K562 (cell line): ENCODE results near the gene SLC35G6. TPM values are rescaled to one million over a fixed set of nuclear protein-coding genes. Genes with fewer than 3 reads are reported as not detected.

ENCODE experiments used
- CC2D1A ChIP-seq: fragments of 450-650 bp; IDR thresholded peaks from 2 replicates; pipeline ENCODE4 v1.6.1; 2017; ENCODE audit warnings: mild to moderate bottlenecking
- CREB5 ChIP-seq: fragments of 250-450 bp; sonication (Bioruptor Pico); IDR thresholded peaks from 2 replicates; pipeline ENCODE4 v1.5.0; 2020; ENCODE audit warnings: mild to moderate bottlenecking
- E2F8 ChIP-seq: fragments of 450-650 bp; IDR thresholded peaks from 2 replicates; pipeline ENCODE4 v1.7.1; 2018; ENCODE audit warnings: mild to moderate bottlenecking, low read depth; ENCODE audit not compliant: partially characterized antibody
- THRB ChIP-seq: fragments of 450-650 bp; formaldehyde crosslinking; conservative IDR thresholded peaks from 2 replicates; pipeline ENCODE4 v1.4.0; 2022; ENCODE audit warnings: mild to moderate bottlenecking, missing genetic modification characterization
- ZNF239 ChIP-seq: fragments of 250-450 bp; sonication (Bioruptor Pico); IDR thresholded peaks from 2 replicates; pipeline ENCODE4 v1.4.0; 2020; ENCODE audit warnings: mild to moderate bottlenecking
- ZNF740 ChIP-seq, 3 experiments: fragments of 200-800 bp in 1 of 3; sonication (Bioruptor generic) in 1 of 3; sonication (generic) in 1 of 3; formaldehyde crosslinking in 1 of 3; IDR thresholded peaks; 2 replicates each; pipeline versions ENCODE4 v1.6.1 to v1.8.0; 2016 to 2022; ENCODE audit warnings: mild to moderate bottlenecking in 2 of 3, missing compliant biosample characterization in 2 of 3, missing genetic modification characterization in 2 of 3, missing genetic modification reagents in 1 of 3
- polyA plus RNA-seq, 8 experiments: library from polyadenylated mRNA; depleted of rRNA in 4 of 8; stranded (reverse) in 5 of 8; unstranded in 3 of 8; fragments of >200 nt; fragmentation: Nextera tagmentation in 2 of 8; fragmentation: Illumina TruSeq in 1 of 8; extraction: Ambion mirVana in 2 of 8; extraction: Trizol in 1 of 8; gene quantifications; 2 replicates each; pipeline versions ENCODE4 v1.2.1 to v1.2.3, GENCODE V29; 2011 to 2014; ENCODE audit warnings: inconsistent platforms in 1 of 8, missing spikeins in 1 of 8
- total RNA-seq, 7 experiments: library from RNA; depleted of rRNA in 6 of 7; stranded (reverse); fragments of >200 nt in 6 of 7; fragmentation: Illumina TruSeq in 2 of 7; extraction: Trizol in 2 of 7; gene quantifications; 2 replicates each; pipeline versions ENCODE4 v1.2.1 to v1.2.3, GENCODE V29; 2011 to 2021; ENCODE audit warnings: low replicate concordance in 1 of 7

The SLC35G6 gene
- total and polyA plus RNA-seq, 9 of the 15 experiments (the other 6 are each of a cell fraction or from before 2014, with no cell fraction given), result not detected

GRCh38 chr17:7435676-7436555 lies 45.3 kb upstream of the SLC35G6 start (continued):
- TF ChIP-seq ZNF740 (CRISPR knock-in tag; IDR thresholded peaks at IDR 0.05) (no peak), ZNF740 (tag; IDR thresholded peaks at IDR 0.05) (no peak), THRB (no peak), ZNF239 (no peak), E2F8 (no peak), CC2D1A (no peak), CREB5 (CRISPR knock-in tag) (no peak)
